ENCODE measurements around the gene SEMA3D. TPM values are rescaled to one million over a fixed set of nuclear protein-coding genes. Genes with fewer than 3 reads are reported as not detected.

Gene SEMA3D
- total RNA-seq, 4 donors from 2014 or later, result 1.9 to 4.2 (median 2.6) TPM

DNA sequence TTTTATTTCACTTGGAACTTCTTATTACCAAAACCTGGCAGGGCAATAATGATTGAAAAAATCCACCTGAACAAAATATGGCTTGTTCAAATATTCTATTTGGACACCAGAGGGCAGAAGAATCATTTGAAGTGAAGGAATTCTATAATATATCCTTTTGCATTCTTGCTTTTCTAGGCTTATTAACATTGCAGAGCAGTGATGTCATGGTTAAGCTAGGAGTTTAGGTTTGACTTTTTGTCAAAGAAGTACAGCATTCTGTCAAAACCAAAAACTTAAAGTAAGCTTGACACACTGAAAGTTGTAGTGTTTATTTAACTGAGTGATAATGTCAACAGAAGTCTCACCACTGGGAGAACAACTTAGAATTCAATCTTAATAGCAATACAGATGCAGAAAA, 156.0 kb downstream of the SEMA3D start:
- TF ChIP-seq, protein P1, sequence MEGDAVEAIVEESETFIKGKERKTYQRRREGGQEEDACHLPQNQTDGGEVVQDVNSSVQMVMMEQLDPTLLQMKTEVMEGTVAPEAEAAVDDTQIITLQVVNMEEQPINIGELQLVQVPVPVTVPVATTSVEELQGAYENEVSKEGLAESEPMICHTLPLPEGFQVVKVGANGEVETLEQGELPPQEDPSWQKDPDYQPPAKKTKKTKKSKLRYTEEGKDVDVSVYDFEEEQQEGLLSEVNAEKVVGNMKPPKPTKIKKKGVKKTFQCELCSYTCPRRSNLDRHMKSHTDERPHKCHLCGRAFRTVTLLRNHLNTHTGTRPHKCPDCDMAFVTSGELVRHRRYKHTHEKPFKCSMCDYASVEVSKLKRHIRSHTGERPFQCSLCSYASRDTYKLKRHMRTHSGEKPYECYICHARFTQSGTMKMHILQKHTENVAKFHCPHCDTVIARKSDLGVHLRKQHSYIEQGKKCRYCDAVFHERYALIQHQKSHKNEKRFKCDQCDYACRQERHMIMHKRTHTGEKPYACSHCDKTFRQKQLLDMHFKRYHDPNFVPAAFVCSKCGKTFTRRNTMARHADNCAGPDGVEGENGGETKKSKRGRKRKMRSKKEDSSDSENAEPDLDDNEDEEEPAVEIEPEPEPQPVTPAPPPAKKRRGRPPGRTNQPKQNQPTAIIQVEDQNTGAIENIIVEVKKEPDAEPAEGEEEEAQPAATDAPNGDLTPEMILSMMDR (IDR thresholded peaks at IDR 0.05; ENCODE audit: low read depth), result no peak

DNA sequence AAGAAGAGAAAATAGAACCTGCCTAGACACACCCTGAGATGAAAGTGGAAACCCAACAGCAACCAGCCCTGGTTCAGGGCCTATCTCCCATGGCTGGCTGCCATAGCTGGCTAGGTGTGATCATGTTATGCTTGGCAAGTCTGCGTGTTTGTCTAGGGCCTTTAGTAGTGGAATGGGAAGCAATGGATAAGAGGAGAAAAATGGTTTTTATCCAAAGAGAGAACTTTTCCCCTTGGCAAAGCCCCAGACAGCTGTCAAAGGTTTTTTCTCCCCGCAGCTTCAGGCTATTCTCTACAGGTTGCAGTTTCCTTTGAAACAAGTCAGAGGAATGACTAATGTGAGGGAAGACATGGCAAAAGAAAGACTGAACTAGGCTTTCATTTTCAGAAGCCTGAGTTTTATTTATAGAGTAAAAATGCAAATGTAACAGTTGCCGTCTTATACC, 161.5 kb downstream of the SEMA3D start:
- TF ChIP-seq, protein P1 (IDR thresholded peaks at IDR 0.05; ENCODE audit: low read depth), result no peak

DNA sequence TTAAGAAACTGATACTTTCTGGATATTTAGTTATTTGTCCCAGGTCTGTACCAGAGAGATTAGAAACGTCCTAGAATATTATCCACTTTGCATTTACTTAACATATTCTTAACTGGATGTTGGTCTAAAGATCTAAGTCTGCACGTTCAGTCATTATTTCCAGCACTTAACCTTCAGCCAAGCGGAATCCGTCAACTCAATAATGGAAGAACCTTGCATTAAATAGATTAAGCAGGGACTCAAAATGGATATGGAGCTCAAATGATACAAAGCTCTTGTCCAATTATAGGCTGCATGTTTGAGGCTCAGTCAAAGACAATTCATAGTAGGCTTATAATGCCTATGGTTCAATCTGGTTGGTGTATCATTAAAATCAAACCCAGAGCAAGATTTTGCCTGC, 162.9 kb downstream of the SEMA3D start:
- TF ChIP-seq, protein P1 (IDR thresholded peaks at IDR 0.05; ENCODE audit: low read depth), result no peak

DNA sequence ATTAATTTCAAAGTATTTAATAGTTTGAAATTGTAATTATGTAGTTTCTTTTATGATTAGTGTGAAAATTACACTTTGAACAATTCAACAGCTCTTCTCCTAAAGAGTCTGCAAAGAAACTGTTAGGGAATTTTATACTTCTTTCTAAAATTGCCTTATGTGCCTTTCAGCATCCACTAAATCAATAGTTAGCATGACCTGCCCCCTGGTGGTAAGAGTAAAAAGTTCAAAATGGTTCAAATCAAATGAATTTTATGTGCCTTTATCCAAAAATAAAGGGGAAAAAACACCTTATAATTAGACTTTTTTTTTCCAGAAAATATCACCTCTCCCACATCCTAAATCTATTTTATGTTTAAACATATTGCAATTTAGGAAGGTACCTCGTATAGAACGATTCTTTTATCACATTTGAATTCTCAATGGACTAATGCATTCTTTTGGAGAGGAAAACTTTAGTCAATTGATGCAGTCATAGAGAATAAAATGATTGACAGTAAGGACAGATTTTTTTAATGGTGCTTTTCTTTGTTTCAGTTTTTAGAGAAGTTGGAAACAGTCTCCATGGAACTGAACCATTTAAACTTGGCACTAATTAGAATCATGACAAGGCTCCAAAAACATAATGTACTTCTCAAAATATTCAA, 163.7 kb downstream of the SEMA3D start:
- TF ChIP-seq, protein P1 (IDR thresholded peaks at IDR 0.05; ENCODE audit: low read depth), result no peak

DNA sequence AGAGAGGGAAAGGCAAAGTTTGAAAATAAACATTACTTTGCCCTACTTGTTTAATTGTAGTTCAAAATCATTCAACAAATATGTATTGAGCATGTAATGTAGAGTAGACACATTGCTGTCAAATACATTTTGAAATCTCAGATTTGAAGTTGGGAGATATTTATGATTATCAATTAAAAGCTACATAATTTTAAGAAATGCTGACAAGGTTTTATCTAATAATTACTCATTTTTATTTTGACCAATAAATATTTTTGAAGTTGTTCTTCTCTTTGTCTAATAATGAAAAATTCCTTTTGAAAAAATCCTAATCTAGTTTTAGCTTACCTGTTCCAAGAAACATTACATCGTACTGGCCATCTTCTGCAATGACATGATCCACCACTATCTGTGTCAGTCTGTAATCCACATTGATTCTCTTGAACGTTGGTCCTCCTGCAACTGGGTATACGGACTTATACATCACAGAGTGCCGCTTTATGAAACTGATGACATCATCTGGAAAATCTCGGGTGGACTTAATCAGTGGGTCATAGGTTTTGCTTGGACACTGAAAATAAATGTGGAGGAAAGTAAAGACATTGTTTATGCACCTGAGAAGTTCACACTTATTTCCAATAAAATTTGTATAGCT, 164.7 kb downstream of the SEMA3D start:
- TF ChIP-seq, protein P1 (IDR thresholded peaks at IDR 0.05; ENCODE audit: low read depth), result no peak

DNA sequence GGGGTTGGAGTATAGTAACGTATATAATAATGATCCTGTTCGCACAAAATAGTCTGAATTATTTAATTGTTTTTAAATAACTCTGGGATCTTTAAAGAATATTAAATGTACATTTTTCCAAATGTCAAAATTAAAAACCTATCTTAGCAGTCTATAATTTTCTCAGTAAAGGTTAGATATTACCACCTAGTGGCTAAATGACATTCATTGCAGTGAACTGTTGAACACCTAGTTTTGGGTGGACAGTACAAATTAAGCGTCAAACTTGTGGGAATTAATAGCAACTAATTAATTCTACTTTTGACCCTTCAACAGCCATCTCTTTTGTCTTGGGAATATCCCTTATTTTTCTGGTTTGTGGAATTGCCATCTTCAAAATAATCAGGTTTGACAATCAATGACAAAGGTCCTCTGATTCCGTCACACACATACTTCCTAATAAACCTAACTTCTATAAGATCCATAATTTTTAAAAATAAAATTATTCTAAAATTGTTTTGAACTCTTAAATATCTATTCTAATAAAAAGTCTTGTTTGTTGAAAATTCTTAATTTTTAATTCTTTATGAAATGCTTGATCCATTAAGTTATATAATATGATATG, 165.7 kb downstream of the SEMA3D start:
- TF ChIP-seq, protein P1 (IDR thresholded peaks at IDR 0.05; ENCODE audit: low read depth), result no peak

DNA sequence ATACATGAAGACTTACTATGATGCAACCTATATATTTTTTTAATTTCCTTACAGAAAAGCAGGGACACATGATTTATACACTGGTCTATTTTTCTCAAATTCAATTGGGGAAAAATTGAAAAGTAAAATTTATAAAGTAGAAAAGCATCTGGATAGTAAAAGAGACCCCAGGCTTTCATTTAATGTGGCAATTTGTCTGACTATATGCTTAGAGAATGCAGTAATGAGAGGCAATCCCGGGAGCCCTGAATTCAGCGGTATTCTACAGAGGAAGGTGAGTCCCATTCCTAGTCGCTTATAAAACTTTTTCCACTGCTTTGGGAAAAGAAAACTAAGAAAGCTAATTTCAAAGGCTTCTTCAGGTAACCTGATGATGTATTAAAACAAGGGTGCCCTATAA, 167.1 kb downstream of the SEMA3D start:
- TF ChIP-seq, protein P1 (IDR thresholded peaks at IDR 0.05; ENCODE audit: low read depth), result no peak
